HEK293T (cell line): ENCODE results near the gene CCDC177.

Source experiments
- CTCF ChIA-PET: fragments of 350-600 bp; formaldehyde crosslinking; extraction: SDS; loops from one replicate; lab custom pipeline; 2021; ENCODE audit warnings: antibody characterized with exemption, inconsistent platforms; lab: Yijun Ruan, JAX
- POLR2A ChIA-PET: fragments of 350-600 bp; formaldehyde crosslinking; extraction: SDS; loops from one replicate; lab custom pipeline; 2020; ENCODE audit warnings: antibody characterized with exemption, inconsistent platforms; lab: Yijun Ruan, JAX
- DNase-seq: peaks from one replicate; pipeline ENCODE4 v3.0.0; 2012; ENCODE audit warnings: mixed read lengths; ENCODE audit errors: extremely low spot score
- ARNT ChIP-seq: fragments of 450-650 bp; IDR thresholded peaks from 2 replicates; pipeline ENCODE4 v1.6.1; 2017; ENCODE audit warnings: mild to moderate bottlenecking
- BHLHE40 ChIP-seq: fragments of 450-650 bp; IDR thresholded peaks from 2 replicates; pipeline ENCODE4 v1.6.1; 2016; ENCODE audit warnings: mild to moderate bottlenecking, moderate library complexity, borderline replicate concordance
- CTBP1 ChIP-seq: fragments of 450-650 bp; IDR thresholded peaks from 2 replicates; pipeline ENCODE4 v1.6.1; 2016; ENCODE audit warnings: borderline replicate concordance
- ELF4 ChIP-seq: fragments of 450-650 bp; IDR thresholded peaks from 2 replicates; pipeline ENCODE4 v1.6.1; 2017; ENCODE audit warnings: antibody characterized with exemption
- FOXA1 ChIP-seq: fragments of 450-650 bp; IDR thresholded peaks from 2 replicates; pipeline ENCODE4 v1.6.1; 2016; ENCODE audit warnings: mild to moderate bottlenecking
- FOXK2 ChIP-seq: fragments of 450-650 bp; IDR thresholded peaks from 2 replicates; pipeline ENCODE4 v1.6.1; 2016; ENCODE audit warnings: mild to moderate bottlenecking
- FOXM1 ChIP-seq: fragments of 450-650 bp; IDR thresholded peaks from 2 replicates; pipeline ENCODE4 v1.6.1; 2017; ENCODE audit warnings: mild to moderate bottlenecking, borderline replicate concordance
- HDGF ChIP-seq: fragments of 450-650 bp; IDR thresholded peaks from 2 replicates; pipeline ENCODE4 v1.6.1; 2017; ENCODE audit warnings: antibody characterized with exemption, borderline replicate concordance
- L3MBTL2 ChIP-seq: fragments of 450-650 bp; conservative IDR thresholded peaks from 2 replicates; pipeline ENCODE4 v1.6.1; 2016; ENCODE audit warnings: mild to moderate bottlenecking
- LEF1 ChIP-seq: fragments of 450-650 bp; IDR thresholded peaks from 2 replicates; pipeline ENCODE4 v1.6.1; 2017; ENCODE audit warnings: mild to moderate bottlenecking, borderline replicate concordance
- NFRKB ChIP-seq: fragments of 450-650 bp; IDR thresholded peaks from 2 replicates; pipeline ENCODE4 v1.6.1; 2016; ENCODE audit warnings: mild to moderate bottlenecking, moderate library complexity
- PKNOX1 ChIP-seq: fragments of 450-650 bp; IDR thresholded peaks from 2 replicates; pipeline ENCODE4 v1.6.1; 2016
- SP1 ChIP-seq: fragments of 450-650 bp; IDR thresholded peaks from 2 replicates; pipeline ENCODE4 v1.6.1; 2017
- SUZ12 ChIP-seq: fragments of 450-650 bp; IDR thresholded peaks from 2 replicates; pipeline ENCODE4 v1.6.1; 2016; ENCODE audit warnings: mild to moderate bottlenecking
- TARDBP ChIP-seq: fragments of 450-650 bp; IDR thresholded peaks from 2 replicates; pipeline ENCODE4 v1.6.1; 2016
- ZNF384 ChIP-seq: fragments of 450-650 bp; IDR thresholded peaks from 2 replicates; pipeline ENCODE4 v1.6.1; 2016

Gene CCDC177

DNA sequence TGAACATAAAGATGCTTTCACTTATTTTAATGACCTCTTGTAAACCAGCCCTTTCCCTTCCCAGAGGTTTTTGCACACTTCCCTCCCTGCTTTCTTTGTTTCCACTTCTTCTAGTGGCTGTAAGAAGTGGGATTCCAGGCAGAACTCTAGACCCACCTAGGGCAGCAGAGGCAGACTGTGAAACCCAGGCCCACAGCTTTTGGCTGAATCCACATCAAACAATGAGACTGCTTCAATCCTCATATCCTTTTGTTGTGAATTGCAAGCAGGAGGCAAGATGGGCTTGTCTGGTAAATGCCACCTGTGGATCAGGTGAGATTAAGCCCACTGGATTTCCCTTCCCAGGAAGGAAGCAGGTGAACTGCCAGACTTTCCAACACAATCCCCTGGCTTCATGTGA lies 12.8 kb downstream of the CCDC177 start:
- ChIA-PET POLR2A (no interaction called here), CTCF (interaction anchor here (2.3 kb wide), 1 partner anchor 14 kb away, joined by 8 read pairs; no protein-coding TSS in a partner anchor)

GRCh38 chr14:69560826-69561225 lies 13.8 kb downstream of the CCDC177 start:
- no peak for TF ChIP-seq BHLHE40
- no peak for TF ChIP-seq HDGF
- no peak for TF ChIP-seq LEF1
- TF ChIP-seq ZNF384: no peak
- no peak for TF ChIP-seq PKNOX1
- no peak for TF ChIP-seq L3MBTL2
- TF ChIP-seq TARDBP: no peak
- no peak for TF ChIP-seq ARNT
- no peak for TF ChIP-seq FOXA1
- POLR2A ChIA-PET: no interaction called here
- DNase-seq: no peak
- CTCF ChIA-PET: interaction anchor here (1.2 to 2.3 kb wide), 3 partner anchors 13 to 26 kb away, joined by 5 to 12 read pairs (median 8); partner anchors contain the start of gene CCDC177

More for the DNA sequence above, 12.8 kb downstream of the CCDC177 start:
- TF ChIP-seq LEF1 (no peak), L3MBTL2 (no peak), PKNOX1 (no peak), SUZ12 (no peak), ELF4 (no peak), ZNF384 (no peak), TARDBP (no peak), FOXK2 (no peak), BHLHE40 (no peak), CTBP1 (no peak), FOXM1 (no peak), ARNT (no peak), SP1 (no peak), FOXA1 (no peak)
- DNase-seq: no peak

DNA sequence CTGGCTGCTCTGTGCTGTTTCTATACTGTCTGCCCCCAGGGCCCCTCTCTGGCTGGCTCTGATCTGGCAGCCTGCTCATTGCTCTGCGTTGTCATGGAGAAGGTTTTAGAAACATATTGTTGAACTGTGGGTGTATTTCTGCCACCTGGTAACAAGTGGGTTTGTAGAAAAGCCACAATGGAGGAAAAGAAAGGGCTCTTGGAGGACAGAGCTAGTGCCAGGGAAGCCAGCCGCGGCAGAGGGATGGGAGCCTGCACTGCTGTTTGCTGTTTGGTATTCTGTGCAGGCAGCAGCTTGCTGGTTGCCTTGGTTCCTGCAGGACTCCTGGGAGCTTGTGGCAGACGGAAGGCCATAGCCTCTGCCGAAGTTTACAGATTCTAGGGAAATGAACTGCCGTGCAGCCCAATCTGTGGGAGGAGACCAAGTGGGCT lies 15.1 kb downstream of the CCDC177 start:
- no peak for TF ChIP-seq L3MBTL2
- no peak for TF ChIP-seq TARDBP
- TF ChIP-seq SUZ12: no peak
- ChIA-PET POLR2A (no interaction called here), CTCF (interaction anchor here (1.2 to 2.3 kb wide), 3 partner anchors 11 to 24 kb away, joined by 5 to 12 read pairs (median 8); partner anchors contain the start of gene CCDC177)
- DNase-seq: no peak

DNA sequence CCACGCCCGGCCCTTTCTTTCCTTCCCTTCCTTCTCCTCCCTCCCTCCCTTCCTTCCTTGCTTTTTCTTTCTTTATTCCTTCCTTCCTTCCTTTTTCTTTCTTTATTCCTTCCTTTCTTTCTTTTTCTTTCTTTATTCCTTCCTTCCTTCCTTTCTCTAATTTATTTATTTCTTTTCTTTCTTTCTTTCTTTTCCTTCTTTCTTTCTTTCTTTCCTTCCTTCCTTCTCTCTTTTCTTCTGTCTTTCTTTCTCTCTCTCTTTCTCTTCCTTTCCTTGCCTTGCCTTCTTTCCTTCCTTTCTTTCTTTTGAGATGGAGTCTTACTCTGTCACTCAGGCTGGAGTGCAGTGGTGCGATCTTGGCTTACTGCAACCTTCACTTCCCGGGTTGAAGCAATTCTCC lies 15.9 kb downstream of the CCDC177 start:
- TF ChIP-seq L3MBTL2 (no peak), TARDBP (no peak), FOXK2 (no peak), FOXM1 (no peak), FOXA1 (no peak), SUZ12 (no peak)
- POLR2A ChIA-PET: no interaction called here
- DNase-seq: no peak
- CTCF ChIA-PET: no interaction called here

- CTCF ChIA-PET: interaction anchor here (0.6 to 0.7 kb wide), 2 partner anchors 13 to 14 kb away, joined by 3 read pairs; no protein-coding TSS in a partner anchor
- no peak for DNase-seq
- no peak for TF ChIP-seq FOXA1
- no peak for TF ChIP-seq FOXM1
- no peak for TF ChIP-seq ELF4
- TF ChIP-seq PKNOX1: no peak
- TF ChIP-seq SP1: no peak
- no peak for TF ChIP-seq LEF1
- TF ChIP-seq HDGF: no peak
- TF ChIP-seq L3MBTL2: no peak
- no peak for TF ChIP-seq NFRKB
- POLR2A ChIA-PET: no interaction called here
These were observed 20.2 kb downstream of the CCDC177 start for GRCh38 chr14:69554500-69554899.

- ChIA-PET CTCF (interaction anchor here (0.5 kb wide), 1 partner anchor 31 kb away, joined by 3 read pairs; no protein-coding TSS in a partner anchor), POLR2A (no interaction called here)
- no peak for TF ChIP-seq L3MBTL2
- no peak for TF ChIP-seq NFRKB
- TF ChIP-seq FOXK2: no peak
- no peak for TF ChIP-seq PKNOX1
- TF ChIP-seq BHLHE40: no peak
- no peak for TF ChIP-seq HDGF
- no peak for TF ChIP-seq CTBP1
- TF ChIP-seq LEF1: no peak
- TF ChIP-seq TARDBP: no peak
- no peak for TF ChIP-seq ELF4
- no peak for TF ChIP-seq ARNT
- TF ChIP-seq SP1: no peak
- TF ChIP-seq SUZ12: no peak
- TF ChIP-seq ZNF384: no peak
- TF ChIP-seq FOXM1: no peak
- no peak for TF ChIP-seq FOXA1
- DNase-seq: no peak
These were observed 21.4 kb downstream of the CCDC177 start for GRCh38 chr14:69553252-69553651.
